HG03108 (cell line): ENCODE results near the gene AQP4.

Experiments
- ATAC-seq: cut with Tn5 transposase; IDR thresholded peaks from one replicate; pipeline ENCODE4 v1.9.1; 2021; ENCODE audit warnings: moderate library complexity; ENCODE audit not compliant: unreplicated experiment

Gene AQP4

GRCh38 chr18:26865557-26865956 is at the start of gene AQP4:
TSS of gene AQP4 (minus strand) at chr18:26865707. CDS start at chr18:26865689, 18 bp downstream.
- no peak for ATAC-seq

GRCh38 chr18:26911840-26912239 is 46.3 kb upstream of the AQP4 start:
- ATAC-seq = no peak

- ATAC-seq = no peak
Measured at GRCh38 chr18:26909599-26910290, 44.2 kb upstream of the AQP4 start.

- ATAC-seq = no peak
Measured at GRCh38 chr18:26908906-26909305, 43.4 kb upstream of the AQP4 start.

GRCh38 chr18:26902291-26902690 is 36.8 kb upstream of the AQP4 start:
- no peak for ATAC-seq

GRCh38 chr18:26901020-26901419 is 35.5 kb upstream of the AQP4 start:
- no peak for ATAC-seq

GRCh38 chr18:26894426-26894825 is 28.9 kb upstream of the AQP4 start:
- no peak for ATAC-seq

GRCh38 chr18:26893996-26894395 is 28.5 kb upstream of the AQP4 start:
- ATAC-seq = no peak

- ATAC-seq = no peak
Measured at GRCh38 chr18:26888259-26888658, 22.8 kb upstream of the AQP4 start.

- ATAC-seq = no peak
Measured at GRCh38 chr18:26875040-26875654, 9.6 kb upstream of the AQP4 start.

GRCh38 chr18:26874283-26874682 is 8.8 kb upstream of the AQP4 start:
- no peak for ATAC-seq

- no peak for ATAC-seq
Measured at GRCh38 chr18:26869640-26870039, 4.1 kb upstream of the AQP4 start.

GRCh38 chr18:26868968-26869586 is 3.6 kb upstream of the AQP4 start:
- no peak for ATAC-seq

GRCh38 chr18:26867471-26867870 is 2.0 kb upstream of the AQP4 start:
- no peak for ATAC-seq

- ATAC-seq = no peak
Measured at GRCh38 chr18:26864658-26865057, 849 bp downstream of the AQP4 start.

- no peak for ATAC-seq
Measured at GRCh38 chr18:26863921-26864497, 1.5 kb downstream of the AQP4 start.

GRCh38 chr18:26863122-26863879 is 2.2 kb downstream of the AQP4 start:
- no peak for ATAC-seq

GRCh38 chr18:26862084-26862483 is 3.4 kb downstream of the AQP4 start:
- ATAC-seq = no peak

GRCh38 chr18:26854292-26854881 is 11.1 kb downstream of the AQP4 start:
- no peak for ATAC-seq

GRCh38 chr18:26853401-26853800 is 12.1 kb downstream of the AQP4 start:
- no peak for ATAC-seq

GRCh38 chr18:26843760-26844159 is 21.7 kb downstream of the AQP4 start:
- no peak for ATAC-seq
